HCT116 (cell line): ENCODE data around the gene RASGRF1. TPM values are rescaled to one million over a fixed set of nuclear protein-coding genes. Genes with fewer than 3 reads are reported as not detected.

ENCODE experiments used
- ATAC-seq: fragments of 200-7000 bp; cut with Tn5 transposase; 2 replicates; pipeline ENCODE4 v1.9.1; 2020; ENCODE audit warnings: mild to moderate bottlenecking, moderate library complexity
- BruUV-seq: library from RNA; stranded (reverse); fragments of 400-500 nt; replicated peaks from 2 replicates; lab custom pipeline; 2021; lab: Mats Ljungman, UMichigan
- CTCF ChIA-PET: fragments of 300-600 bp; sonication (Branson Sonifier 250); formaldehyde crosslinking; loops from one replicate; lab custom pipeline; 2021; ENCODE audit warnings: antibody characterized with exemption; lab: Charles Lee
- POLR2A ChIA-PET: fragments of 300-600, 350-600 bp; sonication (Branson Sonifier 250); formaldehyde crosslinking; loops from one replicate; lab custom pipeline; 2021; ENCODE audit warnings: antibody characterized with exemption; lab: Charles Lee
- RAD21 ChIA-PET, 2 experiments: fragments of 300-600 bp; sonication (Branson Sonifier 250); formaldehyde crosslinking; loops; one replicate each; lab custom pipeline; 2023; ENCODE audit warnings: low total read pairs in 2 of 2; ENCODE audit not compliant: uncharacterized antibody in 2 of 2, unreplicated experiment in 2 of 2, low non-redundant PET in 1 of 2; lab: Charles Lee
- DNase-seq: peaks from one replicate; pipeline ENCODE4 v3.0.0-alpha.2; 2010; ENCODE audit warnings: low read depth, low spot score
- H2AFZ ChIP-seq: fragments of 200-600 bp; shearing (Covaris generic), sonication (generic); 2 replicates; pipeline ENCODE4 v1.6.1; 2017; ENCODE audit warnings: low read depth, mixed run types, mixed read lengths, antibody characterized with exemption, low read length; ENCODE audit not compliant: poor library complexity, severe bottlenecking
- H3K27ac ChIP-seq: 2 replicates; pipeline ENCODE4 v1.5.1; 2012; ENCODE audit warnings: low read depth, low read length
- H3K27me3 ChIP-seq: fragments of 200-600 bp; sonication (generic); 2 replicates; pipeline ENCODE4 v1.6.1; 2016; ENCODE audit warnings: mixed run types, low read length, mixed read lengths; ENCODE audit not compliant: insufficient read depth
- H3K36me3 ChIP-seq, 2 experiments: fragments of 200-500 bp in 1 of 2; fragments of 200-600 bp in 1 of 2; sonication (Bioruptor generic) in 1 of 2; sonication (generic) in 1 of 2; 2 replicates each; pipeline versions ENCODE4 v1.5.1 to v1.6.1; 2014 to 2016; ENCODE audit warnings: low read length in 2 of 2, inconsistent platforms in 1 of 2, mixed read lengths in 1 of 2, mixed run types in 1 of 2; ENCODE audit not compliant: insufficient read depth in 2 of 2, control insufficient read depth in 1 of 2
- H3K4me1 ChIP-seq, 2 experiments: fragments of 200-600 bp in 1 of 2; sonication (generic) in 1 of 2; 2 replicates each; pipeline versions ENCODE4 v1.5.1 to v1.6.1; 2012 to 2017; ENCODE audit warnings: low read length in 2 of 2, inconsistent platforms in 1 of 2, mild to moderate bottlenecking in 1 of 2, mixed read lengths in 1 of 2, mixed run types in 1 of 2, moderate library complexity in 1 of 2; ENCODE audit not compliant: insufficient read depth in 2 of 2, control insufficient read depth in 1 of 2
- H3K4me2 ChIP-seq: fragments of 200-600 bp; sonication (generic); 2 replicates; pipeline ENCODE4 v1.6.1; 2017; ENCODE audit warnings: mixed run types, low read length, mixed read lengths
- H3K4me3 ChIP-seq, 2 experiments: fragments of 200-600 bp in 1 of 2; sonication (generic) in 1 of 2; replicated peaks in 1 of 2; 2 replicates each; pipeline ENCODE4 v1.5.1; 2011 to 2016; ENCODE audit warnings: low read length in 2 of 2, control low read depth in 1 of 2, low read depth in 1 of 2, mild to moderate bottlenecking in 1 of 2, mixed read lengths in 1 of 2, mixed run types in 1 of 2
- H3K79me2 ChIP-seq: fragments of 200-600 bp; sonication (generic); 2 replicates; pipeline ENCODE4 v1.6.1; 2017; ENCODE audit warnings: mild to moderate bottlenecking, mixed run types, low read length, moderate library complexity, mixed read lengths; ENCODE audit not compliant: insufficient read depth
- H3K9ac ChIP-seq: fragments of 200-600 bp; sonication (generic); 2 replicates; pipeline ENCODE4 v1.6.1; 2016; ENCODE audit warnings: low read length, mixed read lengths
- H3K9me2 ChIP-seq: fragments of 200-600 bp; sonication (generic), shearing (Covaris generic); 2 replicates; pipeline ENCODE4 v1.6.1; 2017; ENCODE audit warnings: mixed run types, mild to moderate bottlenecking, moderate library complexity; ENCODE audit not compliant: insufficient read depth
- H3K9me3 ChIP-seq, 2 experiments: fragments of 200-500 bp in 1 of 2; fragments of 200-600 bp in 1 of 2; sonication (Bioruptor generic) in 1 of 2; sonication (generic) in 1 of 2; 2 replicates each; pipeline ENCODE4 v1.6.1; 2014 to 2017; ENCODE audit warnings: low read length in 2 of 2, mixed read lengths in 2 of 2, inconsistent platforms in 1 of 2, low read depth in 1 of 2, mild to moderate bottlenecking in 1 of 2, mixed run types in 1 of 2, moderate library complexity in 1 of 2; ENCODE audit not compliant: control insufficient read depth in 1 of 2, insufficient read depth in 1 of 2
- H4K20me1 ChIP-seq: fragments of 200-600 bp; sonication (generic), shearing (Covaris generic); 2 replicates; pipeline ENCODE4 v1.6.1; 2017; ENCODE audit warnings: mixed run types, mild to moderate bottlenecking, moderate library complexity; ENCODE audit not compliant: insufficient read depth
- ATF3 ChIP-seq: IDR thresholded peaks from 2 replicates; pipeline ENCODE4 v1.6.1; 2012
- CBX3 ChIP-seq: IDR thresholded peaks from 2 replicates; pipeline ENCODE4 v1.6.1; 2012; ENCODE audit warnings: low read depth
- CTCF ChIP-seq, 3 experiments: fragments of 200-600 bp in 1 of 3; sonication (generic) in 1 of 3; IDR thresholded peaks in 2 of 3; conservative IDR thresholded peaks in 1 of 3; 2 replicates each; pipeline ENCODE4 v1.5.1; 2012 to 2017; ENCODE audit warnings: low read depth in 2 of 3, low read length in 2 of 3, antibody characterized with exemption in 1 of 3, borderline replicate concordance in 1 of 3, control low read depth in 1 of 3, mild to moderate bottlenecking in 1 of 3, mixed read lengths in 1 of 3, mixed run types in 1 of 3, moderate library complexity in 1 of 3; ENCODE audit not compliant: insufficient read depth in 1 of 3
- EGR1 ChIP-seq: IDR thresholded peaks from 2 replicates; pipeline ENCODE4 v1.6.1; 2012; ENCODE audit warnings: low read depth
- ELF1 ChIP-seq: IDR thresholded peaks from 2 replicates; pipeline ENCODE4 v1.6.1; 2012; ENCODE audit warnings: low read depth, borderline replicate concordance
- EZH2 ChIP-seq: fragments of 200-600 bp; sonication (generic); IDR thresholded peaks from 2 replicates; pipeline ENCODE4 v1.6.1; 2017; ENCODE audit warnings: antibody characterized with exemption, mixed run types
- FOSL1 ChIP-seq: IDR thresholded peaks from 2 replicates; pipeline ENCODE4 v1.6.1; 2012; ENCODE audit warnings: low read depth
- JUND ChIP-seq: IDR thresholded peaks from 2 replicates; pipeline ENCODE4 v1.6.1; 2012
- POLR2A ChIP-seq: IDR thresholded peaks from 2 replicates; pipeline ENCODE4 v1.7.0; 2011; ENCODE audit warnings: borderline replicate concordance; ENCODE audit not compliant: insufficient read depth, insufficient read length; ENCODE audit errors: extremely low read depth
- POLR2AphosphoS5 ChIP-seq: IDR thresholded peaks from 2 replicates; pipeline ENCODE4 v1.6.1; 2011; ENCODE audit warnings: mild to moderate bottlenecking, low read depth, low read length, moderate library complexity
- RAD21 ChIP-seq: IDR thresholded peaks from 2 replicates; pipeline ENCODE4 v1.6.1; 2012; ENCODE audit warnings: low read depth, mild to moderate bottlenecking
- SRF ChIP-seq: IDR thresholded peaks from 2 replicates; pipeline ENCODE4 v1.6.1; 2012; ENCODE audit warnings: low read depth
- intact Hi-C: fragments of 100-400 bp; cut with micrococcal nuclease; formaldehyde crosslinking; loops from 2 replicates; pipeline ENCODE4 v1.10.0; 2022
- total RNA-seq: library from RNA; stranded (reverse); gene quantifications from one replicate; pipeline ENCODE4 v1.2.1, GENCODE V29; 2021; ENCODE audit not compliant: unreplicated experiment

Gene RASGRF1
- total RNA-seq, 1 experiment from 2014 or later: 2.4 TPM

GRCh38 chr15:79051029-79051428, 39.6 kb downstream of the RASGRF1 start:
- TF ChIP-seq POLR2A (no peak), CTCF (IDR thresholded peaks at IDR 0.05 in 2 of 3, conservative IDR thresholded peaks at IDR 0.05 in 1 of 3; ENCODE audit: borderline replicate concordance in 1 of 3, insufficient read depth in 1 of 3, low read depth in 2 of 3, low read length in 2 of 3) (no peak), JUND (no peak), RAD21 (no peak), FOSL1 (no peak), CBX3 (no peak), POLR2AphosphoS5 (no peak), ATF3 (no peak), SRF (no peak), EGR1 (no peak), ELF1 (no peak), EZH2 (no peak)
- H3K79me2 ChIP-seq: no peaks in the 10 kb centered on the region
- ChIA-PET POLR2A (no interaction called here), CTCF (no interaction called here), RAD21 (no interaction called here)
- H4K20me1 ChIP-seq: no peaks in the 10 kb centered on the region
- intact Hi-C loops: no loop called here
- H3K36me3 ChIP-seq: no peaks in the 10 kb centered on the region
- BruUV-seq: no TSS peak
- no peaks in the 10 kb centered on the region for H3K9me3 ChIP-seq
- H3K9me2 ChIP-seq: no peaks in the 10 kb centered on the region
- no peak overlapping the region for H3K9ac ChIP-seq
- H3K4me1 ChIP-seq: no peaks in the 10 kb centered on the region
- H3K4me2 ChIP-seq: no peak overlapping the region
- no peak overlapping the region for H2AFZ ChIP-seq
- H3K4me3 ChIP-seq: no peak overlapping the region
- ATAC-seq (no peak), DNase-seq (no peak)
- no peaks in the 10 kb centered on the region; the same call in 1 of the 2 replicates for H3K27me3 ChIP-seq
- no peak overlapping the region for H3K27ac ChIP-seq
